WTC11 (cell line): ENCODE data around the gene CDCP1. TPM values are rescaled to one million over a fixed set of nuclear protein-coding genes. Genes with fewer than 3 reads are reported as not detected.

ENCODE experiments used
- ATAC-seq: fragments of 200-7000 bp; cut with Tn5 transposase; 2 replicates; pipeline ENCODE4 v1.10.0; 2021; ENCODE audit warnings: mild to moderate bottlenecking, moderate library complexity
- CTCF ChIA-PET: fragments of 300-600 bp; sonication (Branson Sonifier 250); formaldehyde crosslinking; loops from one replicate; lab custom pipeline; 2021; ENCODE audit warnings: antibody characterized with exemption; lab: Charles Lee
- POLR2A ChIA-PET: fragments of 350-600 bp; sonication (Branson Sonifier 250); formaldehyde crosslinking; loops from one replicate; lab custom pipeline; 2021; ENCODE audit warnings: antibody characterized with exemption; lab: Charles Lee
- DNase-seq: peaks from one replicate; pipeline ENCODE4 v3.0.0; 2021; ENCODE audit warnings: low spot score
- H3K27ac Mint-ChIP-seq: 2 replicates; pipeline ENCODE4 v1.8.0; 2021; ENCODE audit warnings: mixed read lengths
- H3K27me3 Mint-ChIP-seq: 2 replicates; pipeline ENCODE4 v1.8.0; 2021; ENCODE audit warnings: low read depth, mild to moderate bottlenecking, moderate library complexity, mixed read lengths
- H3K36me3 Mint-ChIP-seq: 2 replicates; pipeline ENCODE4 v1.8.0; 2021; ENCODE audit warnings: mixed read lengths
- H3K4me1 Mint-ChIP-seq: 2 replicates; pipeline ENCODE4 v1.8.0; 2022; ENCODE audit warnings: mixed read lengths
- H3K4me3 Mint-ChIP-seq: 2 replicates; pipeline ENCODE4 v1.8.0; 2021; ENCODE audit warnings: mild to moderate bottlenecking, moderate library complexity, mixed read lengths
- H3K9me3 Mint-ChIP-seq: 2 replicates; pipeline ENCODE4 v1.8.0; 2021; ENCODE audit warnings: mixed read lengths
- AFF4 ChIP-seq: sonication (generic); formaldehyde crosslinking; IDR thresholded peaks from 2 replicates; pipeline ENCODE4 v1.8.1; 2023; ENCODE audit warnings: mild to moderate bottlenecking, missing genetic modification reagents, borderline replicate concordance
- ARID4B ChIP-seq: sonication (generic); formaldehyde crosslinking; IDR thresholded peaks from 2 replicates; pipeline ENCODE4 v1.8.0; 2023; ENCODE audit warnings: missing genetic modification reagents, mild to moderate bottlenecking, borderline replicate concordance
- CREM ChIP-seq: sonication (generic); formaldehyde crosslinking; IDR thresholded peaks from 2 replicates; pipeline ENCODE4 v1.8.1; 2022; ENCODE audit warnings: mild to moderate bottlenecking, missing genetic modification reagents, moderate library complexity
- CTCF ChIP-seq: fragments of 200-600 bp; IDR thresholded peaks from 2 replicates; pipeline ENCODE4 v1.8.0; 2022; ENCODE audit warnings: antibody characterized with exemption
- E2F1 ChIP-seq: sonication (generic); formaldehyde crosslinking; IDR thresholded peaks from 2 replicates; pipeline ENCODE4 v1.8.0; 2022; ENCODE audit warnings: mild to moderate bottlenecking, missing genetic modification reagents
- EMX1 ChIP-seq: fragments of 250-450 bp; sonication (Bioruptor Pico); IDR thresholded peaks from 2 replicates; pipeline ENCODE4 v1.8.0; 2021; ENCODE audit warnings: mild to moderate bottlenecking
- MAX ChIP-seq: sonication (generic); formaldehyde crosslinking; IDR thresholded peaks from 2 replicates; pipeline ENCODE4 v1.8.0; 2022; ENCODE audit warnings: mild to moderate bottlenecking, missing genetic modification reagents
- PREB ChIP-seq: sonication (generic); formaldehyde crosslinking; IDR thresholded peaks from 2 replicates; pipeline ENCODE4 v1.8.1; 2022; ENCODE audit warnings: mild to moderate bottlenecking, missing genetic modification reagents, moderate library complexity, borderline replicate concordance
- SMAD3 ChIP-seq: sonication (generic); formaldehyde crosslinking; IDR thresholded peaks from 2 replicates; pipeline ENCODE4 v1.8.0; 2022; ENCODE audit warnings: missing genetic modification reagents, mild to moderate bottlenecking, borderline replicate concordance
- SMAD4 ChIP-seq: sonication (generic); formaldehyde crosslinking; IDR thresholded peaks from 2 replicates; pipeline ENCODE4 v1.8.0; 2022; ENCODE audit warnings: mild to moderate bottlenecking, missing genetic modification reagents
- SP1 ChIP-seq: sonication (generic); formaldehyde crosslinking; conservative IDR thresholded peaks from 2 replicates; pipeline ENCODE4 v1.8.1; 2022; ENCODE audit warnings: missing genetic modification reagents
- STAT6 ChIP-seq: sonication (generic); formaldehyde crosslinking; conservative IDR thresholded peaks from 2 replicates; pipeline ENCODE4 v1.8.1; 2023; ENCODE audit warnings: mild to moderate bottlenecking, low read depth, missing genetic modification reagents, moderate library complexity
- ZNF281 ChIP-seq: sonication (generic); formaldehyde crosslinking; IDR thresholded peaks from 2 replicates; pipeline ENCODE4 v1.8.0; 2023; ENCODE audit warnings: mild to moderate bottlenecking, missing genetic modification reagents
- ZNF396 ChIP-seq: fragments of 250-450 bp; sonication (Bioruptor Pico); IDR thresholded peaks from 2 replicates; pipeline ENCODE4 v1.8.0; 2021; ENCODE audit warnings: mild to moderate bottlenecking, moderate library complexity, borderline replicate concordance
- total RNA-seq: library from RNA; stranded (reverse); gene quantifications from 3 replicates; pipeline ENCODE4 v1.2.3, GENCODE V29; 2021

CDCP1 gene
- total RNA-seq, 1 experiment from 2014 or later, result 14.6 TPM

GRCh38 chr3:45179163-45179562 lies 33.0 kb upstream of the CDCP1 start:
- no peaks in the 10 kb centered on the region for H3K9me3 Mint-ChIP-seq
- no peak overlapping the region for H3K4me3 Mint-ChIP-seq
- peaks cover 18% of the 10 kb centered on the region for H3K4me1 Mint-ChIP-seq
- ChIA-PET CTCF (interaction anchor here (1.1 to 3.3 kb wide), 2 partner anchors 31 to 143 kb away, joined by 5 to 9 read pairs; no protein-coding TSS in a partner anchor), POLR2A (interaction anchor here (0.6 kb wide), 1 partner anchor 1486 kb away, joined by 3 read pairs; no protein-coding TSS in a partner anchor)
- H3K36me3 Mint-ChIP-seq, result no peaks in the 10 kb centered on the region
- TF ChIP-seq SMAD3 (no peak), E2F1 (CRISPR knock-in tag) (no peak), CREM (CRISPR knock-in tag) (no peak), EMX1 (CRISPR knock-in tag) (no peak), ZNF281 (CRISPR knock-in tag) (no peak), ARID4B (CRISPR knock-in tag) (no peak), MAX (no peak), PREB (no peak), SMAD4 (CRISPR knock-in tag) (no peak)
- DNase-seq (no peak), ATAC-seq (no peak; the same call in 1 of the 2 replicates)
- H3K27ac Mint-ChIP-seq, result no peak overlapping the region
- H3K27me3 Mint-ChIP-seq, result no peaks in the 10 kb centered on the region; the same call in 1 of the 2 replicates

GRCh38 chr3:45178183-45179023 lies 32.2 kb upstream of the CDCP1 start:
- Mint-ChIP-seq H3K36me3 (no peaks in the 10 kb centered on the region), H3K27ac (no peak overlapping the region), H3K4me3 (no peak overlapping the region), H3K9me3 (no peaks in the 10 kb centered on the region), H3K4me1 (peaks cover 13% of the 10 kb centered on the region), H3K27me3 (no peaks in the 10 kb centered on the region; the same call in 1 of the 2 replicates)
- ChIA-PET CTCF (interaction anchor here (3.3 kb wide), 1 partner anchor 32 kb away, joined by 9 read pairs; no protein-coding TSS in a partner anchor), POLR2A (no interaction called here)
- no peak for ATAC-seq
- no peak for DNase-seq
- TF ChIP-seq CTCF, result no peak
- TF ChIP-seq SP1 (CRISPR knock-in tag), result no peak
- TF ChIP-seq AFF4 (CRISPR knock-in tag), result no peak
- TF ChIP-seq STAT6 (CRISPR knock-in tag), result no peak
- TF ChIP-seq ZNF396 (CRISPR knock-in tag), result no peak
